Nephron (organoid): Measurements from ENCODE around the gene P2RX2.
A peak's percentile ranks its signal among the peaks of the same experiment; 100 is the strongest.

Experiments
- H3K27ac Mint-ChIP-seq, 3 experiments: 2 replicates each; pipeline ENCODE4 v1.8.0; 2020; ENCODE audit warnings: mixed read lengths in 3 of 3, mild to moderate bottlenecking in 2 of 3, moderate library complexity in 1 of 3
- H3K27me3 Mint-ChIP-seq: 2 replicates; pipeline ENCODE4 v1.8.0; 2021; ENCODE audit warnings: low read depth, mild to moderate bottlenecking, moderate library complexity, mixed read lengths
- H3K36me3 Mint-ChIP-seq: 2 replicates; pipeline ENCODE4 v1.8.0; 2020; ENCODE audit warnings: low read depth, mixed read lengths
- H3K4me1 Mint-ChIP-seq: 2 replicates; pipeline ENCODE4 v1.8.0; 2020; ENCODE audit warnings: mixed read lengths
- H3K4me3 Mint-ChIP-seq, 3 experiments: 2 replicates each; pipeline ENCODE4 v1.8.0; 2020; ENCODE audit warnings: mild to moderate bottlenecking in 3 of 3, mixed read lengths in 3 of 3, moderate library complexity in 2 of 3
- H3K9me3 Mint-ChIP-seq: 2 replicates; pipeline ENCODE4 v1.8.0; 2020; ENCODE audit warnings: mixed read lengths
- CTCF ChIP-seq, 3 experiments: fragments of 200-600 bp; sonication (generic); IDR thresholded peaks; one replicate each; pipeline ENCODE4 v1.5.0; 2021; ENCODE audit warnings: antibody characterized with exemption in 3 of 3; ENCODE audit not compliant: unreplicated experiment in 3 of 3

The P2RX2 gene

DNA sequence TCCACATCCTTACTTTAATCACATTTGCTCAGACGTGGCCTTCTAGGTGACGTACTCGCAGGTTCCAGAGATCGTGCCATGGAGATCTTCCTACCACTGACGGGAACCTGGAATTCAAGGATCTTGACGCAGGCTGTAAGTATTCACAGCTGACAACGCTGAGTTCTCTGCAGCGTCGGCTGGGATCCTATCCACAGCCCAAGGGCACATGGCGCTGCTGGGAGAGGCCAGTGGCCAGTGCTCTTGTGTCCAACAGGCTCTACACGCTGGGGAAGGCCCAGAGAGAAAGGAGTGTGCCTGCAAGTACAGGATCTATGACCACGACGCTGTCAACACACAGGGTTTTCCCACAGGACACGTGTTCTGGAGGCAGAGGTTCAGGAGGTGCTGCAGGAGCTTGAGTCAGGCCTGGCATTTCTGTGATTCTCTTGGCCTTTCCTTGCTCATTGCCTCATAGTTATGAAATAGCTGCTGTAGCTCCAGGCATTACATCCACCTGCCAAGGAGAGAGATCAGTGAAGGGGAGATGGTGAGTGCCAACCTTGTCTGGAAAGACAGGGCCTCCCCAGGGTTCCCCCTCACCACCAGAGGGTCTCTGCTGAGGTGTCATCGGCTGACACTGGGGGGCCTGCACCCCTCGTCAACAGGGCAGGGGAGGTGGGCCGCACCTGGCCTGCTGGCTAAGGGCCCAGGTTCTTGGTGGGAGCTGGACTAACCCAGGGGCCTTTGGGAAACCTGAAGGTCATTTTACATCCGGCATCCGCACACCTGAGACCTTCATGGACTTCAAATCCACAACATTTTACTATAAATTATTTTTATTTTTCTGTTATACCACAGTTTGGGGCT lies 29.5 kb upstream of the P2RX2 start:
- no peaks in the 10 kb centered on the region for H3K36me3 Mint-ChIP-seq

GRCh38 chr12:132591107-132591935 lies 27.3 kb upstream of the P2RX2 start:
- Mint-ChIP-seq H3K27me3 (peaks cover 26% of the 10 kb centered on the region), H3K36me3 (no peaks in the 10 kb centered on the region), H3K27ac (no peak overlapping the region), H3K9me3 (peaks cover 4% of the 10 kb centered on the region), H3K4me1 (peaks cover 7% of the 10 kb centered on the region), H3K4me3 (no peak overlapping the region)
- TF ChIP-seq CTCF (IDR thresholded peaks at IDR 0.05; ENCODE audit: unreplicated experiment in 3 of 3): no peak

More for the DNA sequence above, 29.5 kb upstream of the P2RX2 start:
- Mint-ChIP-seq H3K27me3 (peaks cover 32% of the 10 kb centered on the region), H3K9me3 (peaks cover 4% of the 10 kb centered on the region), H3K4me1 (peaks cover 5% of the 10 kb centered on the region), H3K27ac (no peak overlapping the region), H3K4me3 (no peak overlapping the region)
- TF ChIP-seq CTCF (IDR thresholded peaks at IDR 0.05; ENCODE audit: unreplicated experiment in 3 of 3): no peak

GRCh38 chr12:132592282-132592970 lies 26.1 kb upstream of the P2RX2 start:
- TF ChIP-seq CTCF (IDR thresholded peaks at IDR 0.05; ENCODE audit: unreplicated experiment in 3 of 3): no peak
- H3K4me3 Mint-ChIP-seq: no peak overlapping the region

GRCh38 chr12:132593071-132593470 lies 25.5 kb upstream of the P2RX2 start:
- Mint-ChIP-seq H3K27ac (no peak overlapping the region), H3K4me3 (no peak overlapping the region), H3K27me3 (peaks cover 37% of the 10 kb centered on the region), H3K36me3 (no peaks in the 10 kb centered on the region), H3K4me1 (peaks cover 16% of the 10 kb centered on the region), H3K9me3 (peaks cover 4% of the 10 kb centered on the region)
- no peak for TF ChIP-seq CTCF (IDR thresholded peaks at IDR 0.05; ENCODE audit: unreplicated experiment in 3 of 3)

More at GRCh38 chr12:132592282-132592970, 26.1 kb upstream of the P2RX2 start:
- Mint-ChIP-seq H3K9me3 (peaks cover 4% of the 10 kb centered on the region), H3K27ac (no peak overlapping the region), H3K27me3 (peaks cover 33% of the 10 kb centered on the region), H3K4me1 (peaks cover 11% of the 10 kb centered on the region), H3K36me3 (no peaks in the 10 kb centered on the region)

DNA sequence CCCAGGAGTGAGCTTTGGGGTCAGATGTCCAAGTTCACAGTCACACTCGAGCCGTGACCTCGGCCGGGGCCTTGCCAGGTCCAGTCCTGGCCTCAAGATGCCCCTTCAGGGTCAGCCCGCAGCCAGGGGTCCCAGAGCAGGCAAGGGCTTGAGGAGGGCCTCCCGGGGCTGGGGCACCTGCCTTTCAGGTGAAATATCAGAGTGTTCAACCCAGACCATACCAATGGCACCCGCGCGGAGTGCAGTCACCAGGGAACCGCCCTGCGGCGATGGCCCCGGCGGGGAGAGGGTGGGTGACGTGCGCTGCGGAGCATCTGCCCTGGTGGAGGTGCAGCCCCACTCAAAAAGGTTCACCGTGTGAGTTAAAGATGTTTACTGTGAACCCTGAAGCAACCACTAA lies 25.1 kb upstream of the P2RX2 start:
- Mint-ChIP-seq H3K9me3 (peaks cover 4% of the 10 kb centered on the region), H3K27ac (peak overlapping the region; percentile 15 to 67 (median 44)), H3K36me3 (no peaks in the 10 kb centered on the region), H3K4me1 (peaks cover 16% of the 10 kb centered on the region), H3K27me3 (peaks cover 37% of the 10 kb centered on the region), H3K4me3 (peak overlapping the region in 2 of 3 experiments; percentile 62 to 73)
- no peak for TF ChIP-seq CTCF (IDR thresholded peaks at IDR 0.05; ENCODE audit: unreplicated experiment in 3 of 3)
